Measurements from ENCODE around the gene RBM18.

Gene RBM18

GRCh38 chr9:122264360-122265148 lies at the start of gene RBM18, which contains the start of gene MRRF:
Gene RBM18 (minus strand): TSS chr9:122264840. CDS start chr9:122261492, 3,348 bp downstream.
Gene MRRF (plus strand): TSS chr9:122264882. CDS start chr9:122270892, 6,010 bp downstream.
- DNase-seq (ENCODE audit: low spot score): peak; percentile 96
- CTCF ChIA-PET: interaction anchor here (0.6 to 1.9 kb wide), 4 partner anchors 11 to 836 kb away, joined by 3 to 7 read pairs (median 3); no protein-coding TSS in a partner anchor
- POLR2A ChIA-PET (ENCODE audit: low non-redundant PET): interaction anchor here (0.7 to 1.3 kb wide), 3 partner anchors 15 to 166 kb away, joined by 3 to 5 read pairs (median 5); no protein-coding TSS in a partner anchor
- peak within 1 kb of the TSS; percentile 88 for H3K27ac ChIP-seq
- no peak for TF ChIP-seq CTCF (conservative IDR thresholded peaks at IDR 0.05; ENCODE audit: low read depth)

DNA sequence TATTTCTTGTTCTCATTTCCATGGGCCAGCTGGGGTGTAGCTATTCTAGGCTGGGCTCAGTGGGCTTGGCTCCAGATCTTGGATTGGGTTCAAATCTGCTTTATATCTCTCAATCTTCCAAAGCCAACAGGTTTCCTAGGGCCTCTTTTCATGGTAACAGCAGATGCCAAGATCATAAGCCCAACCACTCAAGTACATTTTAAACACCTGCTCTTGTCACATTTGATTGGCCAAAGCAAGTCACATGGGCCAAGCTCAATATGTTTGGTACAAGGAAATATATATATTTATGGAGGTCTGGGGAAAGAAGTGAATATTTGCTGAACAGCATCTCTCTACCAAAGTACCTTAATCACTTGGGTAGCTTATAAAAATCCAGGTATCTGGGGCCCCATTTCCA lies 49.5 kb upstream of the RBM18 start:
- no peak overlapping the region for H3K27ac ChIP-seq
- TF ChIP-seq CTCF (conservative IDR thresholded peaks at IDR 0.05; ENCODE audit: low read depth): no peak
- DNase-seq (ENCODE audit: low spot score): no peak
- CTCF ChIA-PET: no interaction called here
- POLR2A ChIA-PET (ENCODE audit: low non-redundant PET): no interaction called here

DNA sequence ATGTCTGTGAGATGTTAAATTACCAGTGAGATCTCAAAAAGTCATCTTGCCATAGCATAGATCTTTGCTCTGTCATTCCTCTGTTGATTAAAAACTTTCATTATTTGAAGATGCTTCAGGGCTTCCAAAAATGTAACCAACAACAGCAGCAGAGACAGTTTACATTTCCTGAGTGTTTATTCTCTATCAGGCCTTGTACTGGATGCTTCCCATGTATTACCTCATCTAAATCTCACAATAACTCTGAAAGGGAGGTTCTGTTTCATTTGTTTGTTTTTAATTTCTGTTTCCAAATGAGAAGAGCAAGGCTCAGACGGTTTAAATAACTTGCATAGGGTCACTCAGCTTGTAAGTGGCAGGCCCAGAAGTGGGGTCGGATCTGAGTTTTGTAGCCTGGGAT lies 45.2 kb upstream of the RBM18 start:
- TF ChIP-seq CTCF (conservative IDR thresholded peaks at IDR 0.05; ENCODE audit: low read depth): no peak
- POLR2A ChIA-PET (ENCODE audit: low non-redundant PET): no interaction called here
- no peak for DNase-seq (ENCODE audit: low spot score)
- H3K27ac ChIP-seq: no peak overlapping the region
- CTCF ChIA-PET: interaction anchor here (0.6 kb wide), 1 partner anchor 185 kb away, joined by 3 read pairs; no protein-coding TSS in a partner anchor

DNA sequence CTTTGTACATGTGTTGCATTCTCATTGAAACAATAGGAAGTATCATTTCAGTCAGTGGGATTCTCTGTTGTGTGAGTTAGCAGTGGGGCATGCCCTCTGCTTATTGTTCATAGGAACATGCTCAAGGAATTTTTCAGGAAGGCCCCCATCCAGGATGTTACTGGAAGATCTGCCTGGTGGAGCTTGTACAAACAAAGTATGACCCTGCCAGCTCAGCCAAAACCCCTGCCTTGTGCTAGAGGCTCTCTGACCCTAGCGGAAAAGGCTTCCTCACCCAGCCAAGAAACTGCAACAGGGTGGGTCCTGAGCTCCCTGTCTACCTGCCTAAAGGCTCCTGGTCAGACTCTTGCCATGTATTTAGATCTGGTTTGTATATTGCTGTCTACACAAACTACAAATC lies 43.3 kb upstream of the RBM18 start:
- no peak for DNase-seq (ENCODE audit: low spot score)
- POLR2A ChIA-PET (ENCODE audit: low non-redundant PET): interaction anchor here (0.7 kb wide), 1 partner anchor 1077 kb away, joined by 4 read pairs; no protein-coding TSS in a partner anchor
- TF ChIP-seq CTCF (conservative IDR thresholded peaks at IDR 0.05; ENCODE audit: low read depth): no peak
- CTCF ChIA-PET: interaction anchor here (0.6 kb wide), 1 partner anchor 161 kb away, joined by 4 read pairs; no protein-coding TSS in a partner anchor
- H3K27ac ChIP-seq: no peak overlapping the region

DNA sequence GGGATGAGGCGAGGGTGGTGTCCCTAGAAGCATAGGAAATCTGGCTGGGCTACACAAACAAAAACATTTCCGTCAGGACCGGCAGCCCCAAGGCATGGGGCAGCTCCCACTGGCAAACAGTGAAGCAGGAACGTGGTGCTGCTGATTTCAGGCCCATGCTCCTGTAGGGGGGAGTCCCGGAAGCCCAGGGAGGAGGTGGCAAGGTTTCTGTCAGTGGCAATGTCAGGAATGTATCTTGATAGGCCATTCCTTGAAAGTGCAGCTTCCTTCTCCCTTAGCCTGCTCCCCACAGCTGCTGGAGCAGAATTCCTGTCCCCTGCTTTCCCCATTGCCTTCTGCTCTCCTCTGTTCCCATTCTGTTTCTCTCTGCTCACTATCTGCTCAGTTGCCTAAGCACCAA lies 42.4 kb upstream of the RBM18 start:
- CTCF ChIA-PET: interaction anchor here (0.5 to 0.6 kb wide), 2 partner anchors 43 to 1321 kb away, joined by 4 read pairs; no protein-coding TSS in a partner anchor
- no peak overlapping the region for H3K27ac ChIP-seq
- no peak for DNase-seq (ENCODE audit: low spot score)
- no peak for TF ChIP-seq CTCF (conservative IDR thresholded peaks at IDR 0.05; ENCODE audit: low read depth)
- POLR2A ChIA-PET (ENCODE audit: low non-redundant PET): no interaction called here

- ChIA-PET CTCF (no interaction called here), POLR2A (ENCODE audit: low non-redundant PET) (no interaction called here)
- DNase-seq (ENCODE audit: low spot score): no peak
Measured at GRCh38 chr9:122302237-122303093, 37.8 kb upstream of the RBM18 start.

More at GRCh38 chr9:122302237-122303093, 37.8 kb upstream of the RBM18 start:
- TF ChIP-seq CTCF (conservative IDR thresholded peaks at IDR 0.05; ENCODE audit: low read depth): no peak
- no peak overlapping the region for H3K27ac ChIP-seq

All from RWPE1 (cell line).